Peyer's patch (tissue), 4 donors: ENCODE data around the gene TSEN54. TPM values are rescaled to one million over a fixed set of nuclear protein-coding genes. Genes with fewer than 3 reads are reported as not detected.

ENCODE experiments used
- DNase-seq, 3 donors: peaks; one replicate each; pipeline ENCODE4 v3.0.0-alpha.2; 2017 to 2019
- H3K27ac ChIP-seq, 4 donors: fragments of 200-600 bp; sonication (generic); one replicate each; pipeline ENCODE4 v1.5.1; 2016 to 2019
- H3K27me3 ChIP-seq, 2 donors: fragments of 200-600 bp; sonication (generic); one replicate each; pipeline ENCODE4 v1.5.1; 2019
- H3K36me3 ChIP-seq, 3 donors: fragments of 200-600 bp; sonication (generic); one replicate each; pipeline ENCODE4 v1.5.1; 2016 to 2019
- H3K4me1 ChIP-seq, 4 donors: fragments of 200-600 bp; sonication (generic); one replicate each; pipeline ENCODE4 v1.5.1; 2016 to 2019
- H3K4me3 ChIP-seq, 4 donors: fragments of 200-600 bp; sonication (generic); 1 replicate in 3 of 4; 2 replicates in 1 of 4; pipeline ENCODE4 v1.5.1; 2016 to 2019; ENCODE audit warnings: mild to moderate bottlenecking in 1 of 4
- H3K9me3 ChIP-seq, 4 donors: fragments of 200-600 bp; sonication (generic); one replicate each; pipeline ENCODE4 v1.5.1; 2016 to 2019; ENCODE audit warnings: mild to moderate bottlenecking in 1 of 4
- POLR2A ChIP-seq, 2 donors: fragments of 450-650 bp; IDR thresholded peaks; one replicate each; pipeline ENCODE4 v1.5.1; 2017; ENCODE audit warnings: antibody characterized with exemption in 2 of 2, mild to moderate bottlenecking in 2 of 2, moderate library complexity in 2 of 2
- total RNA-seq, 4 donors: library from RNA; depleted of rRNA; stranded (reverse); fragments of >200 nt; gene quantifications; one replicate each; pipeline ENCODE4 v1.1.0, GENCODE V29; 2016
- TF ChIP-seq, protein P1 (sequence below), 6 experiments: fragments of 450-650 bp in 4 of 6; fragments of 200-600 bp in 2 of 6; sonication (generic) in 1 of 6; IDR thresholded peaks; one replicate each; pipeline ENCODE4 v1.5.1; 2017 to 2019; ENCODE audit warnings: antibody characterized with exemption in 6 of 6, mild to moderate bottlenecking in 3 of 6, moderate library complexity in 1 of 6

Gene TSEN54
- total RNA-seq, 4 donors from 2014 or later: 47.9 to 89.5 (median 80.0) TPM

DNA sequence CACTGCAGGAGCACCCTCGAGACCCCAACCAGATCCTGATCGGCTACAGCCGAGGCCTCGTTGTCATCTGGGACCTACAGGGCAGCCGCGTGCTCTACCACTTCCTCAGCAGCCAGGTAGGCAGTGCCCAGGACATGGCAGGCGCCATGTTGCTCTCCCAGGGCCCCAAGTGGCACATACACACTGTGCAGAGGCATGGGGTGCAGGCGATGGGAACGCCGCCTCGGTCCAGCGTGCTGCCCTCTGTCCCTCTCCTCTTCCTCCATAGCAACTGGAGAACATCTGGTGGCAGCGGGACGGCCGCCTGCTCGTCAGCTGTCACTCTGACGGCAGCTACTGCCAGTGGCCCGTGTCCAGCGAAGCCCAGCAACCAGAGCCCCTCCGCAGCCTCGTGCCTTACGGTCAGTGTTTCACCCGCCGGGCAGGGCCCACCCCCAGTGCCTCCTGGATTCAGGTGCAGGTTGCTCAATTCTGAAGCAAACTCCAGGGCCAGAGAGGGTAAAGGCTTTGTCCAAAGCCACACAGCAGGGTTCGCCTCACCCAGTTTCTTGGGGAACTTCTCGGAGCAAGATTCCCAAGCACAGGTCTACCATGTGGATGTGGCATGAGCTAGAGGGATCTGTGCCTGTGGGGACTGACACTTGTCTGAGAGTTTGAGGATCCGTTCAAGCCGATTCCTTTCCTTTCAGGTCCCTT lies 46.9 kb downstream of the TSEN54 start:
- H3K4me3 ChIP-seq: no peak overlapping the region
- DNase-seq: no peak
- no peaks in the 10 kb centered on the region for H3K9me3 ChIP-seq
- no peaks in the 10 kb centered on the region for H3K27me3 ChIP-seq
- H3K36me3 ChIP-seq: peaks cover 0 to 88% (median 0%) of the 10 kb centered on the region in 3 donors
- peaks cover 0 to 8% (median 1%) of the 10 kb centered on the region in 4 donors for H3K4me1 ChIP-seq
- TF ChIP-seq, protein P1, sequence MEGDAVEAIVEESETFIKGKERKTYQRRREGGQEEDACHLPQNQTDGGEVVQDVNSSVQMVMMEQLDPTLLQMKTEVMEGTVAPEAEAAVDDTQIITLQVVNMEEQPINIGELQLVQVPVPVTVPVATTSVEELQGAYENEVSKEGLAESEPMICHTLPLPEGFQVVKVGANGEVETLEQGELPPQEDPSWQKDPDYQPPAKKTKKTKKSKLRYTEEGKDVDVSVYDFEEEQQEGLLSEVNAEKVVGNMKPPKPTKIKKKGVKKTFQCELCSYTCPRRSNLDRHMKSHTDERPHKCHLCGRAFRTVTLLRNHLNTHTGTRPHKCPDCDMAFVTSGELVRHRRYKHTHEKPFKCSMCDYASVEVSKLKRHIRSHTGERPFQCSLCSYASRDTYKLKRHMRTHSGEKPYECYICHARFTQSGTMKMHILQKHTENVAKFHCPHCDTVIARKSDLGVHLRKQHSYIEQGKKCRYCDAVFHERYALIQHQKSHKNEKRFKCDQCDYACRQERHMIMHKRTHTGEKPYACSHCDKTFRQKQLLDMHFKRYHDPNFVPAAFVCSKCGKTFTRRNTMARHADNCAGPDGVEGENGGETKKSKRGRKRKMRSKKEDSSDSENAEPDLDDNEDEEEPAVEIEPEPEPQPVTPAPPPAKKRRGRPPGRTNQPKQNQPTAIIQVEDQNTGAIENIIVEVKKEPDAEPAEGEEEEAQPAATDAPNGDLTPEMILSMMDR (IDR thresholded peaks at IDR 0.05): no peak
- no peak for TF ChIP-seq POLR2A (IDR thresholded peaks at IDR 0.05)
- no peak overlapping the region for H3K27ac ChIP-seq

DNA sequence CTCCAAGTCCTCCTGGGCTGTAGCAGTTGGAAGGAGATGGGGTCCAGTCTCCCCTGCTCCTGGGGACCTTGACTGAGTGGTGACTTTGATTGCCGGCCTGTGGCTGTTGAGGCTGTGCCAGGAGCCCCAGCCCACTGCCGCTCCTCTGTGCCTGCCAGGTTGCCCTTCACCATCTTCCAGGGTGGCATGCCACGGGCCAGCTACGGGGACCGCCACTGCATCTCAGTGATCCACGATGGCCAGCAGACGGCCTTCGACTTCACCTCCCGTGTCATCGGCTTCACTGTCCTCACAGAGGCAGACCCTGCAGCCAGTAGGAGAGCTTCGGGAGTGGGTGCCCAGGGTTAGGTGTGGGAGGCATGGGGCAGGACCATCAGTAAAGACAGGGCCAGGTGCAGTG lies 47.9 kb downstream of the TSEN54 start:
- no peaks in the 10 kb centered on the region for H3K27me3 ChIP-seq
- H3K9me3 ChIP-seq: no peaks in the 10 kb centered on the region
- no peak for TF ChIP-seq POLR2A (IDR thresholded peaks at IDR 0.05)
- TF ChIP-seq, protein P1 (IDR thresholded peaks at IDR 0.05): no peak
- H3K36me3 ChIP-seq: peaks cover 0 to 91% (median 0%) of the 10 kb centered on the region in 3 donors
- H3K27ac ChIP-seq: no peak overlapping the region
- H3K4me3 ChIP-seq: no peak overlapping the region
- peaks cover 0 to 8% (median 0%) of the 10 kb centered on the region in 4 donors for H3K4me1 ChIP-seq
- DNase-seq: no peak

DNA sequence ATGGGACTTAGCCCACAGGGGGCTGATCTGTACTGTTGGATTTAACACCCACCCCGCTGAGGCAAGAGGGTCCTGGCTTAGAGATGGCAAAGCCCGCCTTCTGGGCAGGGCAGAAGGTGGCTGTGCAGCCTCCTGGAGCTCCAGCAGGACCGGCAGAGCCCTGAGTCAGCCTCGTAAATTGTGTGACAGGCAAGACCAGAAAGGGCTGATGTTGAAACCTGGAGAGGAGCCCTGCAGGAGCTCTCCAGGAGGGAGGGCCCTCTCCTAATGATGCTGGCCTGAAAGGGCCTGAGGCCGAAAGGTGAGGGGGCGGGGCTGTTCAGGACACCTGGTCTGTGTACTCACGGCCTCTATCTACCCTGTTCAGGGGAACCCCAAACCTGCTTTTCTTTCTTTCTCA lies 48.7 kb downstream of the TSEN54 start:
- Histone ChIP-seq H3K4me3 (no peak overlapping the region), H3K4me1 (peaks cover 0 to 8% (median 0%) of the 10 kb centered on the region in 4 donors), H3K27me3 (no peaks in the 10 kb centered on the region), H3K36me3 (peaks cover 0 to 88% (median 0%) of the 10 kb centered on the region in 3 donors), H3K9me3 (no peaks in the 10 kb centered on the region), H3K27ac (no peak overlapping the region)
- DNase-seq: no peak
- TF ChIP-seq, protein P1 (IDR thresholded peaks at IDR 0.05): no peak
- no peak for TF ChIP-seq POLR2A (IDR thresholded peaks at IDR 0.05)

DNA sequence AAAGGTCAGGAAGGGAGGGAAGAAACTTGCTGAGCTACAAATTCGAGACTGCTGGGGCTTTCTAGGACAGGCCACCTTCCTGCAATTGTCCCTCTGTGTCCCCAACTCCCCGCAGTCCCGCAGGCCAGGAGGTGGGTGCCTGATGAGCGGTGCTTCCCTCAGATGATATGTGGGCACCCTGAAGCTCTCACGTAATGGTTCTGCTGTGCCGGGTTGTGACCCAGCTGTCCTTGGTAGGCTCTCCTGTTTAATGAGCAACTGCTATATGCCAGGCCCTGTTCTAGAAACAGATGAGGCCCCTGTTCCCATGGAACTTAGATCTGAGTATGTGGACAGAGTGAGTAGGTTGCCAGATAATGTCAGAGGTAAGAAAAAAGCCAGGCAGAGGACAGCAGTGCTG lies 49.3 kb downstream of the TSEN54 start:
- no peak for DNase-seq
- H3K27me3 ChIP-seq: no peaks in the 10 kb centered on the region
- TF ChIP-seq POLR2A (IDR thresholded peaks at IDR 0.05): no peak
- TF ChIP-seq, protein P1 (IDR thresholded peaks at IDR 0.05): no peak
- H3K4me3 ChIP-seq: no peak overlapping the region
- no peak overlapping the region for H3K27ac ChIP-seq
- H3K36me3 ChIP-seq: peaks cover 0 to 90% (median 0%) of the 10 kb centered on the region in 3 donors
- H3K9me3 ChIP-seq: no peaks in the 10 kb centered on the region
- peaks cover 0 to 8% (median under 1%) of the 10 kb centered on the region in 4 donors for H3K4me1 ChIP-seq

DNA sequence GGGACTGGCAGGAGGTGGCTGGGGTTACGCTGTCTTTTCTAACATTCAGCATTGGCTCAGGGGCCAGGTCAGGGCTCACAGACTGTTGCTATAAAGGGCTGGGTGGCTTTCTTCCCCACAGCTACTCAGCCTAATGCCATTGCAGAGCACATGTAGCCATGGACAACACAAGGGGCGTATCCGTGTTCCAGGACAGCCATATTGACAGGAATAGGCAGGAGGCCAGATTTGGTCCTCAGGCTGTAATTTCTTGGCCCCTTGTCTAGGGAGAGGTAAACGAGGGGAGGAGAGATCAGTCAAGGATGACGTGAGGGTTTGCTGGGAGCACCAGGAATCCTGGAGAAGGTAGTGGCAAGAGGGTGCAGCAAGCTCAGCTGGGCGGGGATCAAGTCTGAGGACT lies 50.1 kb downstream of the TSEN54 start:
- Histone ChIP-seq H3K27ac (no peak overlapping the region), H3K36me3 (peaks cover 0 to 91% (median 0%) of the 10 kb centered on the region in 3 donors), H3K27me3 (no peaks in the 10 kb centered on the region), H3K4me1 (peaks cover 0 to 8% (median 2%) of the 10 kb centered on the region in 4 donors), H3K4me3 (no peak overlapping the region), H3K9me3 (no peaks in the 10 kb centered on the region)
- TF ChIP-seq, protein P1 (IDR thresholded peaks at IDR 0.05): no peak
- no peak for TF ChIP-seq POLR2A (IDR thresholded peaks at IDR 0.05)
- no peak for DNase-seq
